GM23338 (cell line): ENCODE results near the gene WDR49. TPM values are rescaled to one million over a fixed set of nuclear protein-coding genes. Genes with fewer than 3 reads are reported as not detected.

Experiments
- ATAC-seq: fragments of 200-7000 bp; cut with Tn5 transposase; 3 replicates; pipeline ENCODE4 v1.9.1; 2020
- DNase-seq: peaks from one replicate; pipeline ENCODE4 v3.0.0-alpha.2; 2015; ENCODE audit warnings: low spot score
- H2AFZ ChIP-seq: fragments of 200-600 bp; sonication (generic); 2 replicates; pipeline ENCODE4 v1.8.0; 2016; ENCODE audit warnings: antibody characterized with exemption, mild to moderate bottlenecking, moderate library complexity
- H3F3A ChIP-seq: fragments of 200-600 bp; sonication (generic); replicated peaks from 2 replicates; pipeline ENCODE4 v1.8.0; 2017; ENCODE audit warnings: antibody characterized with exemption, mixed run types, low read depth
- H3K27ac ChIP-seq: fragments of 200-600 bp; sonication (generic); 2 replicates; pipeline ENCODE4 v1.6.1; 2016; ENCODE audit warnings: low read depth
- H3K27me3 ChIP-seq: fragments of 200-600 bp; sonication (generic); 2 replicates; pipeline ENCODE4 v1.8.0; 2016; ENCODE audit warnings: mild to moderate bottlenecking, mixed run types, moderate library complexity; ENCODE audit not compliant: insufficient read depth
- H3K36me3 ChIP-seq: fragments of 200-600 bp; sonication (generic); 2 replicates; pipeline ENCODE4 v1.8.0; 2016; ENCODE audit warnings: mild to moderate bottlenecking; ENCODE audit not compliant: insufficient read depth
- H3K4me1 ChIP-seq: fragments of 200-600 bp; sonication (generic); 2 replicates; pipeline ENCODE4 v1.8.0; 2016; ENCODE audit warnings: mild to moderate bottlenecking, moderate library complexity; ENCODE audit not compliant: insufficient read depth
- H3K4me2 ChIP-seq: fragments of 200-600 bp; sonication (generic); 2 replicates; pipeline ENCODE4 v1.7.1; 2017; ENCODE audit warnings: mixed run types
- H3K4me3 ChIP-seq: fragments of 200-600 bp; sonication (generic); 2 replicates; pipeline ENCODE4 v1.6.1; 2016; ENCODE audit warnings: mixed run types
- H3K79me2 ChIP-seq: fragments of 200-600 bp; sonication (generic); replicated peaks from 2 replicates; pipeline ENCODE4 v1.8.0; 2017; ENCODE audit warnings: mild to moderate bottlenecking; ENCODE audit not compliant: insufficient read depth
- H3K9me2 ChIP-seq: fragments of 200-600 bp; sonication (generic); 2 replicates; pipeline ENCODE4 v1.8.0; 2017; ENCODE audit not compliant: insufficient read depth
- H4K20me1 ChIP-seq: fragments of 200-600 bp; sonication (generic); replicated peaks from 2 replicates; pipeline ENCODE4 v1.8.0; 2017; ENCODE audit warnings: mild to moderate bottlenecking; ENCODE audit not compliant: insufficient read depth
- H3K27ac Mint-ChIP-seq: 2 replicates; pipeline ENCODE4 v1.8.0; 2020; ENCODE audit warnings: inconsistent platforms, mild to moderate bottlenecking, moderate library complexity, mixed read lengths
- H3K27me3 Mint-ChIP-seq: 3 replicates; pipeline ENCODE4 v1.8.0; 2022; ENCODE audit warnings: low read depth, mild to moderate bottlenecking, moderate library complexity, mixed read lengths, inconsistent platforms; ENCODE audit not compliant: insufficient read depth, poor library complexity
- H3K36me3 Mint-ChIP-seq: 3 replicates; pipeline ENCODE4 v1.8.0; 2021; ENCODE audit warnings: low read depth, mild to moderate bottlenecking, inconsistent platforms, moderate library complexity, mixed read lengths
- H3K4me1 Mint-ChIP-seq: 3 replicates; pipeline ENCODE4 v1.8.0; 2020; ENCODE audit warnings: mild to moderate bottlenecking, inconsistent platforms, mixed read lengths
- H3K4me3 Mint-ChIP-seq: 3 replicates; pipeline ENCODE4 v1.8.0; 2021; ENCODE audit warnings: moderate library complexity, mild to moderate bottlenecking, inconsistent platforms, mixed read lengths
- H3K9me3 Mint-ChIP-seq: 3 replicates; pipeline ENCODE4 v1.8.0; 2020; ENCODE audit warnings: moderate library complexity, mild to moderate bottlenecking, inconsistent platforms, mixed read lengths
- CREB1 ChIP-seq: fragments of 250-450 bp; sonication (Bioruptor Pico); IDR thresholded peaks from 2 replicates; pipeline ENCODE4 v1.5.0; 2020; ENCODE audit warnings: low read depth, mild to moderate bottlenecking, moderate library complexity
- EZH2 ChIP-seq: fragments of 200-600 bp; sonication (generic); IDR thresholded peaks from one replicate; pipeline ENCODE4 v1.8.0; 2017; ENCODE audit warnings: antibody characterized with exemption, mild to moderate bottlenecking, low read depth; ENCODE audit not compliant: unreplicated experiment
- EZH2phosphoT487 ChIP-seq: fragments of 200-600 bp; sonication (generic); IDR thresholded peaks from one replicate; pipeline ENCODE4 v1.8.1; 2018; ENCODE audit warnings: antibody characterized with exemption; ENCODE audit not compliant: unreplicated experiment
- JUNB ChIP-seq: IDR thresholded peaks from one replicate; pipeline ENCODE4 v1.6.1; 2016; ENCODE audit warnings: antibody characterized with exemption; ENCODE audit not compliant: unreplicated experiment
- NANOG ChIP-seq: IDR thresholded peaks from 2 replicates; pipeline ENCODE4 v1.6.1; 2016; ENCODE audit warnings: antibody characterized with exemption, borderline replicate concordance
- POLR2AphosphoS5 ChIP-seq: IDR thresholded peaks from 2 replicates; pipeline ENCODE4 v1.6.1; 2016; ENCODE audit warnings: antibody characterized with exemption, low read depth
- STAT1 ChIP-seq: IDR thresholded peaks from one replicate; pipeline ENCODE4 v1.6.1; 2016; ENCODE audit warnings: antibody characterized with exemption; ENCODE audit not compliant: unreplicated experiment
- ZNF114 ChIP-seq: fragments of 250-450 bp; sonication (Bioruptor Pico); IDR thresholded peaks from 2 replicates; pipeline ENCODE4 v1.5.0; 2020; ENCODE audit warnings: mild to moderate bottlenecking, moderate library complexity
- ZNF331 ChIP-seq: fragments of 250-450 bp; sonication (Bioruptor Pico); IDR thresholded peaks from 2 replicates; pipeline ENCODE4 v1.5.0; 2020; ENCODE audit warnings: low read depth, mild to moderate bottlenecking, moderate library complexity
- polyA plus RNA-seq: library from polyadenylated mRNA; unstranded; fragments of >200 nt; fragmentation: Nextera tagmentation; extraction: Ambion mirVana; gene quantifications from 2 replicates; pipeline ENCODE4 v1.2.1, GENCODE V29; 2016
- total RNA-seq: library from RNA; depleted of rRNA; stranded (reverse); fragments of >200 nt; shearing (Covaris generic); gene quantifications from 2 replicates; pipeline ENCODE4 v1.2.3, GENCODE V29; 2014
- TF ChIP-seq, protein P1 (sequence below): IDR thresholded peaks from 2 replicates; pipeline ENCODE4 v1.6.1; 2016; ENCODE audit warnings: antibody characterized with exemption
- TF ChIP-seq, protein P2 (sequence below): fragments of 250-450 bp; sonication (Bioruptor Pico); IDR thresholded peaks from 2 replicates; pipeline ENCODE4 v1.5.0; 2020; ENCODE audit warnings: mild to moderate bottlenecking, moderate library complexity
- TF ChIP-seq, protein P3 (sequence below), 2 experiments: fragments of 200-600 bp in 1 of 2; sonication (generic) in 1 of 2; conservative IDR thresholded peaks; 2 replicates each; pipeline versions ENCODE4 v1.5.1 to v1.6.1; 2016 to 2017; ENCODE audit warnings: antibody characterized with exemption in 2 of 2, low read depth in 2 of 2, mild to moderate bottlenecking in 2 of 2, moderate library complexity in 1 of 2
- TF ChIP-seq, protein P4 (sequence below): IDR thresholded peaks from one replicate; pipeline ENCODE4 v1.6.1; 2018; ENCODE audit warnings: antibody characterized with exemption; ENCODE audit not compliant: unreplicated experiment

The WDR49 gene
- total and polyA plus RNA-seq, 2 experiments from 2014 or later = 1.4 to 1.9 TPM

DNA sequence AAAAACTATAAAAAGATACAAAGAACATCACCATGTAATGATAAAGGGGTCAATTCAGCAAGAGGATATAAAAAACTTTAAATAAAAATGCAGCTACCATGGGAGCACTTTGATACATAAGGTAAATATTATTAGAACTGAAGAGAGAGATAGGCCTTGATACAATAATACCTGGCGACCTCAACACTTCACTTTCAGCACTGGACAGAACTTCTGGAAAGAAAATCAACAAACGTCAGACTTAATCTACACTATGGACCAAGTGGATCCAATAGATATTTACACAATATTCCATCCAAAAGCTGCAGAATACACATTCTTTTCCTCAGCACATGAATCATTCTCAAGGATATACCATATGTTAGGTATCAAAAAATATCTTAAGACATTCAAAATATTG is 42.0 kb downstream of the WDR49 start:
- no peak for ATAC-seq
- Mint-ChIP-seq H3K27ac (no peak overlapping the region), H3K4me3 (no peak overlapping the region), H3K27me3 (peaks cover 3% of the 10 kb centered on the region), H3K9me3 (no peaks in the 10 kb centered on the region), H3K4me1 (peaks cover 2% of the 10 kb centered on the region; the same call in 1 of the 3 replicates), H3K36me3 (no peaks in the 10 kb centered on the region)
- Histone ChIP-seq H3K4me3 (no peak overlapping the region), H3F3A (no peaks in the 10 kb centered on the region), H3K9me2 (no peaks in the 10 kb centered on the region; the same call in 1 of the 2 replicates), H4K20me1 (no peaks in the 10 kb centered on the region), H3K27me3 (no peaks in the 10 kb centered on the region), H3K27ac (no peak overlapping the region), H3K4me2 (no peak overlapping the region), H3K4me1 (no peaks in the 10 kb centered on the region), H2AFZ (no peak overlapping the region), H3K36me3 (no peaks in the 10 kb centered on the region), H3K79me2 (no peaks in the 10 kb centered on the region)
- TF ChIP-seq EZH2phosphoT487 (no peak), STAT1 (no peak), JUNB (no peak), EZH2 (no peak), CREB1 (CRISPR knock-in tag) (no peak), POLR2AphosphoS5 (no peak), ZNF331 (CRISPR knock-in tag) (no peak), ZNF114 (CRISPR knock-in tag) (no peak), NANOG (no peak)
- TF ChIP-seq, protein P1, sequence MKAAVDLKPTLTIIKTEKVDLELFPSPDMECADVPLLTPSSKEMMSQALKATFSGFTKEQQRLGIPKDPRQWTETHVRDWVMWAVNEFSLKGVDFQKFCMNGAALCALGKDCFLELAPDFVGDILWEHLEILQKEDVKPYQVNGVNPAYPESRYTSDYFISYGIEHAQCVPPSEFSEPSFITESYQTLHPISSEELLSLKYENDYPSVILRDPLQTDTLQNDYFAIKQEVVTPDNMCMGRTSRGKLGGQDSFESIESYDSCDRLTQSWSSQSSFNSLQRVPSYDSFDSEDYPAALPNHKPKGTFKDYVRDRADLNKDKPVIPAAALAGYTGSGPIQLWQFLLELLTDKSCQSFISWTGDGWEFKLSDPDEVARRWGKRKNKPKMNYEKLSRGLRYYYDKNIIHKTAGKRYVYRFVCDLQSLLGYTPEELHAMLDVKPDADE = no peak
- TF ChIP-seq, protein P2, sequence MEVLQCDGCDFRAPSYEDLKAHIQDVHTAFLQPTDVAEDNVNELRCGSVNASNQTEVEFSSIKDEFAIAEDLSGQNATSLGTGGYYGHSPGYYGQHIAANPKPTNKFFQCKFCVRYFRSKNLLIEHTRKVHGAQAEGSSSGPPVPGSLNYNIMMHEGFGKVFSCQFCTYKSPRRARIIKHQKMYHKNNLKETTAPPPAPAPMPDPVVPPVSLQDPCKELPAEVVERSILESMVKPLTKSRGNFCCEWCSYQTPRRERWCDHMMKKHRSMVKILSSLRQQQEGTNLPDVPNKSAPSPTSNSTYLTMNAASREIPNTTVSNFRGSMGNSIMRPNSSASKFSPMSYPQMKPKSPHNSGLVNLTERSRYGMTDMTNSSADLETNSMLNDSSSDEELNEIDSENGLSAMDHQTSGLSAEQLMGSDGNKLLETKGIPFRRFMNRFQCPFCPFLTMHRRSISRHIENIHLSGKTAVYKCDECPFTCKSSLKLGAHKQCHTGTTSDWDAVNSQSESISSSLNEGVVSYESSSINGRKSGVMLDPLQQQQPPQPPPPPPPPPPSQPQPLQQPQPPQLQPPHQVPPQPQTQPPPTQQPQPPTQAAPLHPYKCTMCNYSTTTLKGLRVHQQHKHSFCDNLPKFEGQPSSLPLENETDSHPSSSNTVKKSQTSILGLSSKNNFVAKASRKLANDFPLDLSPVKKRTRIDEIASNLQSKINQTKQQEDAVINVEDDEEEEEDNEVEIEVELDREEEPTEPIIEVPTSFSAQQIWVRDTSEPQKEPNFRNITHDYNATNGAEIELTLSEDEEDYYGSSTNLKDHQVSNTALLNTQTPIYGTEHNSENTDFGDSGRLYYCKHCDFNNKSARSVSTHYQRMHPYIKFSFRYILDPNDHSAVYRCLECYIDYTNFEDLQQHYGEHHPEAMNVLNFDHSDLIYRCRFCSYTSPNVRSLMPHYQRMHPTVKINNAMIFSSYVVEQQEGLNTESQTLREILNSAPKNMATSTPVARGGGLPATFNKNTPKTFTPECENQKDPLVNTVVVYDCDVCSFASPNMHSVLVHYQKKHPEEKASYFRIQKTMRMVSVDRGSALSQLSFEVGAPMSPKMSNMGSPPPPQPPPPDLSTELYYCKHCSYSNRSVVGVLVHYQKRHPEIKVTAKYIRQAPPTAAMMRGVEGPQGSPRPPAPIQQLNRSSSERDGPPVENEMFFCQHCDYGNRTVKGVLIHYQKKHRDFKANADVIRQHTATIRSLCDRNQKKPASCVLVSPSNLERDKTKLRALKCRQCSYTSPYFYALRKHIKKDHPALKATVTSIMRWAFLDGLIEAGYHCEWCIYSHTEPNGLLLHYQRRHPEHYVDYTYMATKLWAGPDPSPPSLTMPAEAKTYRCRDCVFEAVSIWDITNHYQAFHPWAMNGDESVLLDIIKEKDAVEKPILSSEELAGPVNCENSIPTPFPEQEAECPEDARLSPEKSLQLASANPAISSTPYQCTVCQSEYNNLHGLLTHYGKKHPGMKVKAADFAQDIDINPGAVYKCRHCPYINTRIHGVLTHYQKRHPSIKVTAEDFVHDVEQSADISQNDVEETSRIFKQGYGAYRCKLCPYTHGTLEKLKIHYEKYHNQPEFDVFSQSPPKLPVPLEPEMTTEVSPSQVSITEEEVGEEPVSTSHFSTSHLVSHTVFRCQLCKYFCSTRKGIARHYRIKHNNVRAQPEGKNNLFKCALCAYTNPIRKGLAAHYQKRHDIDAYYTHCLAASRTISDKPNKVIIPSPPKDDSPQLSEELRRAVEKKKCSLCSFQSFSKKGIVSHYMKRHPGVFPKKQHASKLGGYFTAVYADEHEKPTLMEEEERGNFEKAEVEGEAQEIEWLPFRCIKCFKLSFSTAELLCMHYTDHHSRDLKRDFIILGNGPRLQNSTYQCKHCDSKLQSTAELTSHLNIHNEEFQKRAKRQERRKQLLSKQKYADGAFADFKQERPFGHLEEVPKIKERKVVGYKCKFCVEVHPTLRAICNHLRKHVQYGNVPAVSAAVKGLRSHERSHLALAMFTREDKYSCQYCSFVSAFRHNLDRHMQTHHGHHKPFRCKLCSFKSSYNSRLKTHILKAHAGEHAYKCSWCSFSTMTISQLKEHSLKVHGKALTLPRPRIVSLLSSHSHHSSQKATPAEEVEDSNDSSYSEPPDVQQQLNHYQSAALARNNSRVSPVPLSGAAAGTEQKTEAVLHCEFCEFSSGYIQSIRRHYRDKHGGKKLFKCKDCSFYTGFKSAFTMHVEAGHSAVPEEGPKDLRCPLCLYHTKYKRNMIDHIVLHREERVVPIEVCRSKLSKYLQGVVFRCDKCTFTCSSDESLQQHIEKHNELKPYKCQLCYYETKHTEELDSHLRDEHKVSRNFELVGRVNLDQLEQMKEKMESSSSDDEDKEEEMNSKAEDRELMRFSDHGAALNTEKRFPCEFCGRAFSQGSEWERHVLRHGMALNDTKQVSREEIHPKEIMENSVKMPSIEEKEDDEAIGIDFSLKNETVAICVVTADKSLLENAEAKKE (CRISPR knock-in tag) = no peak
- TF ChIP-seq, protein P3, sequence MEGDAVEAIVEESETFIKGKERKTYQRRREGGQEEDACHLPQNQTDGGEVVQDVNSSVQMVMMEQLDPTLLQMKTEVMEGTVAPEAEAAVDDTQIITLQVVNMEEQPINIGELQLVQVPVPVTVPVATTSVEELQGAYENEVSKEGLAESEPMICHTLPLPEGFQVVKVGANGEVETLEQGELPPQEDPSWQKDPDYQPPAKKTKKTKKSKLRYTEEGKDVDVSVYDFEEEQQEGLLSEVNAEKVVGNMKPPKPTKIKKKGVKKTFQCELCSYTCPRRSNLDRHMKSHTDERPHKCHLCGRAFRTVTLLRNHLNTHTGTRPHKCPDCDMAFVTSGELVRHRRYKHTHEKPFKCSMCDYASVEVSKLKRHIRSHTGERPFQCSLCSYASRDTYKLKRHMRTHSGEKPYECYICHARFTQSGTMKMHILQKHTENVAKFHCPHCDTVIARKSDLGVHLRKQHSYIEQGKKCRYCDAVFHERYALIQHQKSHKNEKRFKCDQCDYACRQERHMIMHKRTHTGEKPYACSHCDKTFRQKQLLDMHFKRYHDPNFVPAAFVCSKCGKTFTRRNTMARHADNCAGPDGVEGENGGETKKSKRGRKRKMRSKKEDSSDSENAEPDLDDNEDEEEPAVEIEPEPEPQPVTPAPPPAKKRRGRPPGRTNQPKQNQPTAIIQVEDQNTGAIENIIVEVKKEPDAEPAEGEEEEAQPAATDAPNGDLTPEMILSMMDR (conservative IDR thresholded peaks at IDR 0.05; ENCODE audit: low read depth in 2 of 2) = no peak
- TF ChIP-seq, protein P4, sequence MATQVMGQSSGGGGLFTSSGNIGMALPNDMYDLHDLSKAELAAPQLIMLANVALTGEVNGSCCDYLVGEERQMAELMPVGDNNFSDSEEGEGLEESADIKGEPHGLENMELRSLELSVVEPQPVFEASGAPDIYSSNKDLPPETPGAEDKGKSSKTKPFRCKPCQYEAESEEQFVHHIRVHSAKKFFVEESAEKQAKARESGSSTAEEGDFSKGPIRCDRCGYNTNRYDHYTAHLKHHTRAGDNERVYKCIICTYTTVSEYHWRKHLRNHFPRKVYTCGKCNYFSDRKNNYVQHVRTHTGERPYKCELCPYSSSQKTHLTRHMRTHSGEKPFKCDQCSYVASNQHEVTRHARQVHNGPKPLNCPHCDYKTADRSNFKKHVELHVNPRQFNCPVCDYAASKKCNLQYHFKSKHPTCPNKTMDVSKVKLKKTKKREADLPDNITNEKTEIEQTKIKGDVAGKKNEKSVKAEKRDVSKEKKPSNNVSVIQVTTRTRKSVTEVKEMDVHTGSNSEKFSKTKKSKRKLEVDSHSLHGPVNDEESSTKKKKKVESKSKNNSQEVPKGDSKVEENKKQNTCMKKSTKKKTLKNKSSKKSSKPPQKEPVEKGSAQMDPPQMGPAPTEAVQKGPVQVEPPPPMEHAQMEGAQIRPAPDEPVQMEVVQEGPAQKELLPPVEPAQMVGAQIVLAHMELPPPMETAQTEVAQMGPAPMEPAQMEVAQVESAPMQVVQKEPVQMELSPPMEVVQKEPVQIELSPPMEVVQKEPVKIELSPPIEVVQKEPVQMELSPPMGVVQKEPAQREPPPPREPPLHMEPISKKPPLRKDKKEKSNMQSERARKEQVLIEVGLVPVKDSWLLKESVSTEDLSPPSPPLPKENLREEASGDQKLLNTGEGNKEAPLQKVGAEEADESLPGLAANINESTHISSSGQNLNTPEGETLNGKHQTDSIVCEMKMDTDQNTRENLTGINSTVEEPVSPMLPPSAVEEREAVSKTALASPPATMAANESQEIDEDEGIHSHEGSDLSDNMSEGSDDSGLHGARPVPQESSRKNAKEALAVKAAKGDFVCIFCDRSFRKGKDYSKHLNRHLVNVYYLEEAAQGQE = no peak
- DNase-seq = no peak
